Upper lobe of left lung (tissue), 6 donors: ENCODE data around the gene SMTNL2. TPM values are rescaled to one million over a fixed set of nuclear protein-coding genes. Genes with fewer than 3 reads are reported as not detected.
"Not testable (repeated sequence)": the region's sequence is repeated elsewhere in the genome, so short reads cannot be mapped to it uniquely, and the experiment has no call there.

Experiments used
- ATAC-seq, 2 donors: fragments of 200-7000 bp; cut with Tn5 transposase; one replicate each; pipeline ENCODE4 v1.9.1; 2022; ENCODE audit warnings: mild to moderate bottlenecking in 2 of 2, moderate library complexity in 2 of 2; ENCODE audit not compliant: low FRiP score in 2 of 2
- DNase-seq, 2 donors: peaks; one replicate each; pipeline ENCODE4 v3.0.0-alpha.2; 2019 to 2020
- H3K27ac ChIP-seq, 4 donors: fragments of 200-600 bp; sonication (generic); one replicate each; pipeline ENCODE4 v1.5.1; 2016 to 2019
- H3K27me3 ChIP-seq, 4 donors: fragments of 200-600 bp; sonication (generic); one replicate each; pipeline ENCODE4 v1.5.1; 2017 to 2019
- H3K36me3 ChIP-seq, 4 donors: fragments of 200-600 bp; sonication (generic); one replicate each; pipeline ENCODE4 v1.5.1; 2016 to 2019
- H3K4me1 ChIP-seq, 4 donors: fragments of 200-600 bp; sonication (generic); one replicate each; pipeline ENCODE4 v1.5.1; 2018 to 2019
- H3K4me3 ChIP-seq, 4 donors: fragments of 200-600 bp; sonication (generic); one replicate each; pipeline ENCODE4 v1.5.1; 2017 to 2019; ENCODE audit warnings: mild to moderate bottlenecking in 2 of 4, moderate library complexity in 1 of 4
- H3K9me3 ChIP-seq, 4 donors: fragments of 200-600 bp; sonication (generic); one replicate each; pipeline ENCODE4 v1.5.1; 2018 to 2019
- CTCF ChIP-seq, 6 experiments: fragments of 450-650 bp in 4 of 6; fragments of 200-600 bp in 2 of 6; sonication (generic) in 2 of 6; IDR thresholded peaks; one replicate each; pipeline ENCODE4 v1.5.1; 2016 to 2019; ENCODE audit warnings: antibody characterized with exemption in 6 of 6
- EP300 ChIP-seq, 4 donors: sonication (generic); formaldehyde crosslinking; IDR thresholded peaks; one replicate each; pipeline ENCODE4 v1.5.1; 2017; ENCODE audit warnings: antibody characterized with exemption in 4 of 4, control low read depth in 2 of 4
- POLR2A ChIP-seq, 4 donors: fragments of 450-650 bp; IDR thresholded peaks; one replicate each; pipeline ENCODE4 v1.5.1; 2016 to 2017; ENCODE audit warnings: antibody characterized with exemption in 4 of 4, mild to moderate bottlenecking in 2 of 4
- POLR2AphosphoS5 ChIP-seq, 2 donors: sonication (generic); formaldehyde crosslinking; IDR thresholded peaks; one replicate each; pipeline ENCODE4 v1.5.1; 2017; ENCODE audit warnings: antibody characterized with exemption in 2 of 2
- WGBS, 2 donors: methylation state at CpG; one replicate each; pipeline ENCODE4 v1.1.5; 2017 to 2018; 5-methylcytosine and 5-hydroxymethylcytosine counted together
- total RNA-seq, 6 donors: library from RNA; depleted of rRNA in 4 of 6; stranded (reverse); fragments of >200 nt in 4 of 6; gene quantifications; one replicate each; pipeline versions ENCODE4 v1.1.0 to v1.2.1, GENCODE V29; 2016 to 2021
- donor health status: DM: no; HTN: no; CAD: no; lungs with moderate emphysema.
- donor health status: DM: no; HTN: yes; CAD: no; lungs with severe emphysema.

SMTNL2 gene
- total RNA-seq, 6 donors from 2014 or later, result 0.49 to 7.3 (median 3.6) TPM

GRCh38 chr17:4633643-4634042 is 49.3 kb downstream of the SMTNL2 start:
- 96 to 100% methylated on average over 2 of the region's 2 CpGs for WGBS, 2 donors
- H3K9me3 ChIP-seq, result no peaks in the 10 kb centered on the region

DNA sequence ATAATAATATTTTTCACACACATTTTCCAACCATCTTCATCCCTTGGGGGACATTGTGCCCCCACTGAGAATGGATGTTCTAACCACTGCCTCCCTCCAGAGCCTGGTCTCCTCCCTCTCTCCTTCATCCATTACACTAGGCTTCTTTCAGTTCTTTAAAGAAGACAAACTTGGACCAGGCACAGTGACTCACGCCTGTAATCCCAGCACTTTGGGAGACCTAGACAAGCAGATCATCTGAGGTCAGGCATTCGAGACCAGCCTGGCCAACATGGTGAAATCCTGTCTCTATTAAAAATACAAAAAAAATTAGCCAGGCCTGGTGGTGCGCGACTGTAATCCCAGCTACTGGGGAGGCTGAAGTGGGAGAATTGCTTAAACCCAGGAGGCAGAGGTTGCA is 50.6 kb downstream of the SMTNL2 start:
- Histone ChIP-seq H3K9me3 (no peaks in the 10 kb centered on the region), H3K4me3 (no peak overlapping the region), H3K4me1 (peaks cover 3 to 20% (median 7%) of the 10 kb centered on the region in 4 donors), H3K36me3 (no peaks in the 10 kb centered on the region), H3K27me3 (peaks cover 0 to 10% (median 0%) of the 10 kb centered on the region in 4 donors), H3K27ac (no peak overlapping the region)
- DNase-seq, result no peak
- ATAC-seq, result no peak
- TF ChIP-seq CTCF (IDR thresholded peaks at IDR 0.05) (no peak), EP300 (IDR thresholded peaks at IDR 0.05) (no peak), POLR2A (IDR thresholded peaks at IDR 0.05) (no peak), POLR2AphosphoS5 (IDR thresholded peaks at IDR 0.05) (no peak)
- WGBS, 2 donors, result 69 to 77% methylated on average over 4 of the region's 4 CpGs

More at GRCh38 chr17:4633643-4634042, 49.3 kb downstream of the SMTNL2 start:
- H3K4me1 ChIP-seq, result peaks cover 0 to 11% (median 4%) of the 10 kb centered on the region in 4 donors
- DNase-seq, result no peak
- H3K36me3 ChIP-seq, result no peaks in the 10 kb centered on the region
- H3K27ac ChIP-seq, result no peak overlapping the region
- no peak for TF ChIP-seq POLR2A (IDR thresholded peaks at IDR 0.05)
- no peak for TF ChIP-seq POLR2AphosphoS5 (IDR thresholded peaks at IDR 0.05)
- TF ChIP-seq EP300 (IDR thresholded peaks at IDR 0.05), result no peak
- TF ChIP-seq CTCF (IDR thresholded peaks at IDR 0.05), result no peak
- ATAC-seq, result no peak
- H3K4me3 ChIP-seq, result no peak overlapping the region
- peaks cover 0 to 2% (median 0%) of the 10 kb centered on the region in 4 donors for H3K27me3 ChIP-seq

DNA sequence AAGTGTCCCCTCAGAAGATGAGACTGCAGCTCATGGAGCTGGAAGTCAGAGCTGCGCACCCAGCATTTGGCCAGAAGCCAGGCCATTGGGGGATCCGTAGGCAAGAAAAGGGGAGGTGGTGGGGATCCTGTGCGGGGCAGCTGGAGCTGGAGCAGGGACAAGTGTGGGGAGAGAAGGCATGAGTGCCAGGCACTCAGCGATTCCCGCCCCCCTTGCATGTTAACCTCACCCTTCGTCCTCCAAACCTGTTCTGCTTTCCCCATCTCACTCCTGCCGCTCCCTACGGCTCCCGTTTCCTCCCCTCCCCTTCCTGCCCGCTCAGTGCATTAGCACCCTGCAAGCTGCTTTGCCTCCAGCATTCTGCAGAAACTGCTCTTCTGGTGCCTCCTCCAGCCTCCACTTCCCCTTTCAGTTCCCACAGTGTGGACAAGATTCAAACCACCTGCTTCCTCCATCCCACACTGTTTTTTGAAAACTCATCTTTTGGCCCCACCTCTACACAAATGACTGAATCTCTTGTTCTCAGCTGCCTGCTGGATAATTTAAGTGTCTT is 51.6 kb downstream of the SMTNL2 start:
- ATAC-seq (peak in 1 of 2 donors; percentile 65), DNase-seq (no peak)
- Histone ChIP-seq H3K9me3 (no peaks in the 10 kb centered on the region), H3K4me3 (no peak overlapping the region), H3K36me3 (no peaks in the 10 kb centered on the region), H3K27me3 (peaks cover 0 to 10% (median 0%) of the 10 kb centered on the region in 4 donors), H3K27ac (no peak overlapping the region), H3K4me1 (peaks cover 3 to 20% (median 7%) of the 10 kb centered on the region in 4 donors)
- TF ChIP-seq EP300 (IDR thresholded peaks at IDR 0.05) (no peak), POLR2A (IDR thresholded peaks at IDR 0.05) (no peak), POLR2AphosphoS5 (IDR thresholded peaks at IDR 0.05) (no peak), CTCF (IDR thresholded peaks at IDR 0.05) (no peak)
- 5 to 9% methylated on average over 10 of the region's 10 CpGs for WGBS, 2 donors

- Histone ChIP-seq H3K36me3 (no peaks in the 10 kb centered on the region), H3K4me1 (peaks cover 7 to 25% (median 9%) of the 10 kb centered on the region in 4 donors)
Observed at GRCh38 chr17:4636474-4637100, 52.3 kb downstream of the SMTNL2 start.

GRCh38 chr17:4638766-4639165 is 54.4 kb downstream of the SMTNL2 start:
- not testable (repeated sequence) for H3K4me3 ChIP-seq, H3K9me3 ChIP-seq, H3K27ac ChIP-seq, DNase-seq, H3K36me3 ChIP-seq, ATAC-seq
- peaks cover 7 to 35% (median 13%) of the 10 kb centered on the region in 4 donors for H3K4me1 ChIP-seq
- whole genome bisulfite sequencing, 2 donors, result 51 to 54% methylated on average over 7 of the region's 8 CpGs
- H3K27me3 ChIP-seq, result peaks cover 0 to 18% (median 7%) of the 10 kb centered on the region in 4 donors

More at GRCh38 chr17:4636474-4637100, 52.3 kb downstream of the SMTNL2 start:
- Histone ChIP-seq H3K27me3 (peaks cover 0 to 15% (median 2%) of the 10 kb centered on the region in 4 donors), H3K4me3 (no peak overlapping the region), H3K9me3 (no peaks in the 10 kb centered on the region), H3K27ac (no peak overlapping the region)
- no peak for DNase-seq
- ATAC-seq, result no peak
- TF ChIP-seq EP300 (IDR thresholded peaks at IDR 0.05) (no peak), CTCF (IDR thresholded peaks at IDR 0.05) (no peak), POLR2AphosphoS5 (IDR thresholded peaks at IDR 0.05) (no peak), POLR2A (IDR thresholded peaks at IDR 0.05) (no peak)
- 66 to 76% methylated on average over 12 of the region's 12 CpGs for WGBS, 2 donors

GRCh38 chr17:4639301-4640059 is 55.2 kb downstream of the SMTNL2 start:
- 17 to 30% methylated on average over 7 to 11 of the region's 56 CpGs for WGBS, 2 donors
- ATAC-seq (peak in 1 of 2 donors; percentile 8), DNase-seq (peak in 1 of 2 donors; percentile 66)
- peaks cover 7 to 35% (median 13%) of the 10 kb centered on the region in 4 donors for H3K4me1 ChIP-seq
- H3K27me3 ChIP-seq, result peaks cover 0 to 18% (median 7%) of the 10 kb centered on the region in 4 donors
- not testable (repeated sequence) for H3K4me3 ChIP-seq, H3K36me3 ChIP-seq, H3K9me3 ChIP-seq, H3K27ac ChIP-seq

- not testable (repeated sequence) for DNase-seq
Observed at GRCh38 chr17:4640569-4641188, 56.4 kb downstream of the SMTNL2 start.

More at GRCh38 chr17:4640569-4641188, 56.4 kb downstream of the SMTNL2 start:
- H3K4me3 ChIP-seq, H3K36me3 ChIP-seq, H3K9me3 ChIP-seq, H3K27ac ChIP-seq, ATAC-seq: not testable (repeated sequence)
- WGBS, 2 donors, result 2% methylated on average over 26 of the region's 39 CpGs; no CpG with 5 or more reads in 1 of the 2 donors
- peaks cover 0 to 18% (median 7%) of the 10 kb centered on the region in 4 donors for H3K27me3 ChIP-seq
- peaks cover 4 to 32% (median 12%) of the 10 kb centered on the region in 4 donors for H3K4me1 ChIP-seq
